Mesothelial cell of epicardium (in vitro differentiated cells): Measurements from ENCODE around the gene S100A5. TPM values are rescaled to one million over a fixed set of nuclear protein-coding genes. Genes with fewer than 3 reads are reported as not detected.

ENCODE experiments used
- DNase-seq, 2 experiments: peaks; one replicate each; pipeline ENCODE4 v3.0.0; 2021; ENCODE audit warnings: low spot score in 2 of 2; ENCODE audit not compliant: unreplicated experiment in 2 of 2
- H3K27ac Mint-ChIP-seq: 2 replicates; pipeline ENCODE4 v1.8.0; 2021; ENCODE audit warnings: mixed read lengths
- H3K27me3 Mint-ChIP-seq: 2 replicates; pipeline ENCODE4 v1.8.0; 2021; ENCODE audit warnings: low read depth, mixed read lengths
- H3K36me3 Mint-ChIP-seq: 2 replicates; pipeline ENCODE4 v1.8.0; 2021; ENCODE audit warnings: mixed read lengths
- H3K4me1 Mint-ChIP-seq: 2 replicates; pipeline ENCODE4 v1.8.0; 2021; ENCODE audit warnings: mixed read lengths
- H3K4me3 Mint-ChIP-seq: 2 replicates; pipeline ENCODE4 v1.8.0; 2021; ENCODE audit warnings: mild to moderate bottlenecking, moderate library complexity, mixed read lengths
- H3K9me3 Mint-ChIP-seq: 2 replicates; pipeline ENCODE4 v1.8.0; 2021; ENCODE audit warnings: mixed read lengths
- CTCF ChIP-seq: fragments of 200-600 bp; sonication (generic); IDR thresholded peaks from one replicate; pipeline ENCODE4 v1.5.0; 2021; ENCODE audit warnings: antibody characterized with exemption; ENCODE audit not compliant: unreplicated experiment
- total RNA-seq: library from RNA; stranded (reverse); gene quantifications from 3 replicates; pipeline ENCODE4 v1.2.1, GENCODE V29; 2021

The S100A5 gene
- total RNA-seq, 1 donor from 2014 or later: not detected

- peaks cover 59% of the 10 kb centered on the region for H3K4me1 Mint-ChIP-seq
Measured at GRCh38 chr1:153550827-153551500, 10.2 kb upstream of the S100A5 start.

GRCh38 chr1:153550398-153550758 lies 9.6 kb upstream of the S100A5 start:
- H3K4me1 Mint-ChIP-seq: peaks cover 65% of the 10 kb centered on the region
- peak overlapping the region; percentile 37 for H3K27ac Mint-ChIP-seq

More at GRCh38 chr1:153550827-153551500, 10.2 kb upstream of the S100A5 start:
- H3K27me3 Mint-ChIP-seq: no peaks in the 10 kb centered on the region
- DNase-seq: no peak
- H3K36me3 Mint-ChIP-seq: no peaks in the 10 kb centered on the region
- TF ChIP-seq CTCF: no peak
- peak overlapping the region; percentile 58 for H3K27ac Mint-ChIP-seq
- H3K9me3 Mint-ChIP-seq: no peaks in the 10 kb centered on the region
- no peak overlapping the region for H3K4me3 Mint-ChIP-seq

GRCh38 chr1:153549741-153550397 lies 9.1 kb upstream of the S100A5 start:
- H3K27ac Mint-ChIP-seq: peak overlapping the region; percentile 37
- no peaks in the 10 kb centered on the region for H3K9me3 Mint-ChIP-seq

More at GRCh38 chr1:153550398-153550758, 9.6 kb upstream of the S100A5 start:
- Mint-ChIP-seq H3K27me3 (no peaks in the 10 kb centered on the region), H3K36me3 (no peaks in the 10 kb centered on the region), H3K9me3 (no peaks in the 10 kb centered on the region), H3K4me3 (no peak overlapping the region)
- no peak for DNase-seq
- TF ChIP-seq CTCF: no peak

GRCh38 chr1:153548722-153549688 lies 8.3 kb upstream of the S100A5 start, which contains the start of gene S100A3:
Gene S100A3, minus strand, starts transcription at chr1:153549258. Its CDS starts 773 bp downstream, at chr1:153548485.
- H3K27me3 Mint-ChIP-seq: no peaks in the 10 kb centered on the region
- no peak for DNase-seq
- peaks cover 74% of the 10 kb centered on the region for H3K4me1 Mint-ChIP-seq
- peak within 1 kb of the TSS; percentile 66 for H3K27ac Mint-ChIP-seq
- no peaks in the 10 kb centered on the region for H3K9me3 Mint-ChIP-seq
- no peaks in the 10 kb centered on the region for H3K36me3 Mint-ChIP-seq
- no peak within 1 kb of the TSS for H3K4me3 Mint-ChIP-seq
- no peak for TF ChIP-seq CTCF

More at GRCh38 chr1:153549741-153550397, 9.1 kb upstream of the S100A5 start:
- peaks cover 70% of the 10 kb centered on the region for H3K4me1 Mint-ChIP-seq
- no peaks in the 10 kb centered on the region for H3K27me3 Mint-ChIP-seq
- no peaks in the 10 kb centered on the region for H3K36me3 Mint-ChIP-seq
- no peak for DNase-seq
- TF ChIP-seq CTCF: no peak
- no peak overlapping the region for H3K4me3 Mint-ChIP-seq
